ENCODE measurements around the gene EPS8.

DNA sequence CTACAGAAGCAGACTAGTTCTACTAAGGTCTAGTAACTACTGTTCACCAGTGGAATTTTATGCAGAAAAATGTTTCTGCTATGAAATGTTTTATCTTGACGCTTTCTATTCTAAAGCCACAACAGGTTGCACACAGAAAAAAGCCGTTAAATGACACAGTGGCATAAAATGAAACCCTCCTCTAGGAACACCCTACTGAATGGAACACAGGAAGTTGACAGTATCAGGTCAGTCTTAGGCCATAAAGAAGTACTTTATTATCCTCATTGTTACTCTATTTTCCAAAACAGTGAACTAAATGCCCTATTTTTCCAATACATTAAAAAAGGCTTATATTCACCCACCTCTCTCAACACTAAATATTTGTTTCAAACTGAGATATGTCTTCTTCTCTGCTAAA is 21.9 kb downstream of the EPS8 start:
- TF ChIP-seq, protein P1, sequence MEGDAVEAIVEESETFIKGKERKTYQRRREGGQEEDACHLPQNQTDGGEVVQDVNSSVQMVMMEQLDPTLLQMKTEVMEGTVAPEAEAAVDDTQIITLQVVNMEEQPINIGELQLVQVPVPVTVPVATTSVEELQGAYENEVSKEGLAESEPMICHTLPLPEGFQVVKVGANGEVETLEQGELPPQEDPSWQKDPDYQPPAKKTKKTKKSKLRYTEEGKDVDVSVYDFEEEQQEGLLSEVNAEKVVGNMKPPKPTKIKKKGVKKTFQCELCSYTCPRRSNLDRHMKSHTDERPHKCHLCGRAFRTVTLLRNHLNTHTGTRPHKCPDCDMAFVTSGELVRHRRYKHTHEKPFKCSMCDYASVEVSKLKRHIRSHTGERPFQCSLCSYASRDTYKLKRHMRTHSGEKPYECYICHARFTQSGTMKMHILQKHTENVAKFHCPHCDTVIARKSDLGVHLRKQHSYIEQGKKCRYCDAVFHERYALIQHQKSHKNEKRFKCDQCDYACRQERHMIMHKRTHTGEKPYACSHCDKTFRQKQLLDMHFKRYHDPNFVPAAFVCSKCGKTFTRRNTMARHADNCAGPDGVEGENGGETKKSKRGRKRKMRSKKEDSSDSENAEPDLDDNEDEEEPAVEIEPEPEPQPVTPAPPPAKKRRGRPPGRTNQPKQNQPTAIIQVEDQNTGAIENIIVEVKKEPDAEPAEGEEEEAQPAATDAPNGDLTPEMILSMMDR (IDR thresholded peaks at IDR 0.05; ENCODE audit: low read length) = no peak
- no peak for TF ChIP-seq EZH2 (optimal IDR thresholded peaks at IDR 0.05; ENCODE audit: low read depth, low read length)
- TF ChIP-seq EZH2phosphoT487 (IDR thresholded peaks at IDR 0.05; ENCODE audit: low read length) = no peak

Measured in MM.1S (cell line).